Nephron progenitor cell (in vitro differentiated cells): Measurements from ENCODE around the gene KCNJ3.

Experiments used
- DNase-seq: peaks from one replicate; pipeline ENCODE4 v3.0.0; 2021
- H3K27ac Mint-ChIP-seq: 2 replicates; pipeline ENCODE4 v1.8.0; 2021; ENCODE audit warnings: mild to moderate bottlenecking, moderate library complexity, mixed read lengths
- H3K27me3 Mint-ChIP-seq: 2 replicates; pipeline ENCODE4 v1.8.0; 2021; ENCODE audit warnings: mild to moderate bottlenecking, low read depth, mixed read lengths; ENCODE audit not compliant: poor library complexity
- H3K36me3 Mint-ChIP-seq: 2 replicates; pipeline ENCODE4 v1.8.0; 2021; ENCODE audit warnings: low read depth, mixed read lengths
- H3K4me1 Mint-ChIP-seq: 2 replicates; pipeline ENCODE4 v1.8.0; 2021; ENCODE audit warnings: mixed read lengths
- H3K4me3 Mint-ChIP-seq: 2 replicates; pipeline ENCODE4 v1.8.0; 2021; ENCODE audit warnings: mild to moderate bottlenecking, moderate library complexity, mixed read lengths
- H3K9me3 Mint-ChIP-seq: 2 replicates; pipeline ENCODE4 v1.8.0; 2021; ENCODE audit warnings: mild to moderate bottlenecking, moderate library complexity, mixed read lengths
- CTCF ChIP-seq: fragments of 200-600 bp; sonication (generic); IDR thresholded peaks from 2 replicates; pipeline ENCODE4 v1.5.0; 2021; ENCODE audit warnings: antibody characterized with exemption

The KCNJ3 gene

GRCh38 chr2:154698721-154699574, 453 bp downstream of the KCNJ3 start:
- DNase-seq, result no peak
- Mint-ChIP-seq H3K27me3 (peaks cover 44% of the 10 kb centered on the region), H3K9me3 (peaks cover 4% of the 10 kb centered on the region), H3K4me3 (peak overlapping the region; percentile 84), H3K27ac (peak overlapping the region; percentile 20), H3K36me3 (no peaks in the 10 kb centered on the region), H3K4me1 (peaks cover 18% of the 10 kb centered on the region)
- TF ChIP-seq CTCF, result no peak

- Mint-ChIP-seq H3K4me3 (peak overlapping the region; percentile 84), H3K36me3 (no peaks in the 10 kb centered on the region), H3K27me3 (peaks cover 44% of the 10 kb centered on the region), H3K27ac (no peak overlapping the region), H3K4me1 (peaks cover 18% of the 10 kb centered on the region), H3K9me3 (peaks cover 4% of the 10 kb centered on the region)
- DNase-seq, result no peak
- no peak for TF ChIP-seq CTCF
These were observed 1.1 kb downstream of the KCNJ3 start for GRCh38 chr2:154699575-154699930.

- peaks cover 44% of the 10 kb centered on the region for H3K27me3 Mint-ChIP-seq
- H3K9me3 Mint-ChIP-seq, result peaks cover 4% of the 10 kb centered on the region
- no peaks in the 10 kb centered on the region for H3K36me3 Mint-ChIP-seq
- no peak overlapping the region for H3K4me3 Mint-ChIP-seq
- H3K4me1 Mint-ChIP-seq, result peaks cover 18% of the 10 kb centered on the region
- TF ChIP-seq CTCF, result no peak
- DNase-seq, result no peak
- H3K27ac Mint-ChIP-seq, result no peak overlapping the region
These were observed 1.6 kb downstream of the KCNJ3 start for GRCh38 chr2:154700136-154700535.

- Mint-ChIP-seq H3K9me3 (no peaks in the 10 kb centered on the region), H3K27ac (no peak overlapping the region), H3K27me3 (peaks cover 7% of the 10 kb centered on the region), H3K4me3 (no peak overlapping the region), H3K4me1 (no peaks in the 10 kb centered on the region), H3K36me3 (no peaks in the 10 kb centered on the region)
- no peak for DNase-seq
- no peak for TF ChIP-seq CTCF
These were observed 6.5 kb downstream of the KCNJ3 start for GRCh38 chr2:154704991-154705390.

- Mint-ChIP-seq H3K4me3 (no peak overlapping the region), H3K4me1 (no peaks in the 10 kb centered on the region), H3K27ac (no peak overlapping the region), H3K27me3 (no peaks in the 10 kb centered on the region), H3K36me3 (no peaks in the 10 kb centered on the region), H3K9me3 (no peaks in the 10 kb centered on the region)
- TF ChIP-seq CTCF, result no peak
- DNase-seq, result no peak
These were observed 8.2 kb downstream of the KCNJ3 start for GRCh38 chr2:154706660-154707059.

GRCh38 chr2:154707994-154708575, 9.6 kb downstream of the KCNJ3 start:
- no peak for TF ChIP-seq CTCF
- H3K9me3 Mint-ChIP-seq, result no peaks in the 10 kb centered on the region
- H3K36me3 Mint-ChIP-seq, result no peaks in the 10 kb centered on the region
- peaks cover 9% of the 10 kb centered on the region for H3K4me1 Mint-ChIP-seq
- H3K4me3 Mint-ChIP-seq, result no peak overlapping the region
- no peak for DNase-seq
- H3K27ac Mint-ChIP-seq, result no peak overlapping the region
- H3K27me3 Mint-ChIP-seq, result peaks cover 3% of the 10 kb centered on the region
